GM23338 (cell line): ENCODE results near the gene ZC3H7A. TPM values are rescaled to one million over a fixed set of nuclear protein-coding genes. Genes with fewer than 3 reads are reported as not detected.

Experiments used
- ATAC-seq: fragments of 200-7000 bp; cut with Tn5 transposase; 3 replicates; pipeline ENCODE4 v1.9.1; 2020
- DNase-seq: peaks from one replicate; pipeline ENCODE4 v3.0.0-alpha.2; 2015; ENCODE audit warnings: low spot score
- H2AFZ ChIP-seq: fragments of 200-600 bp; sonication (generic); 2 replicates; pipeline ENCODE4 v1.8.0; 2016; ENCODE audit warnings: antibody characterized with exemption, mild to moderate bottlenecking, moderate library complexity
- H3F3A ChIP-seq: fragments of 200-600 bp; sonication (generic); replicated peaks from 2 replicates; pipeline ENCODE4 v1.8.0; 2017; ENCODE audit warnings: antibody characterized with exemption, mixed run types, low read depth
- H3K27ac ChIP-seq: fragments of 200-600 bp; sonication (generic); 2 replicates; pipeline ENCODE4 v1.6.1; 2016; ENCODE audit warnings: low read depth
- H3K27me3 ChIP-seq: fragments of 200-600 bp; sonication (generic); 2 replicates; pipeline ENCODE4 v1.8.0; 2016; ENCODE audit warnings: mild to moderate bottlenecking, mixed run types, moderate library complexity; ENCODE audit not compliant: insufficient read depth
- H3K36me3 ChIP-seq: fragments of 200-600 bp; sonication (generic); 2 replicates; pipeline ENCODE4 v1.8.0; 2016; ENCODE audit warnings: mild to moderate bottlenecking; ENCODE audit not compliant: insufficient read depth
- H3K4me1 ChIP-seq: fragments of 200-600 bp; sonication (generic); 2 replicates; pipeline ENCODE4 v1.8.0; 2016; ENCODE audit warnings: mild to moderate bottlenecking, moderate library complexity; ENCODE audit not compliant: insufficient read depth
- H3K4me2 ChIP-seq: fragments of 200-600 bp; sonication (generic); 2 replicates; pipeline ENCODE4 v1.7.1; 2017; ENCODE audit warnings: mixed run types
- H3K4me3 ChIP-seq: fragments of 200-600 bp; sonication (generic); 2 replicates; pipeline ENCODE4 v1.6.1; 2016; ENCODE audit warnings: mixed run types
- H3K79me2 ChIP-seq: fragments of 200-600 bp; sonication (generic); replicated peaks from 2 replicates; pipeline ENCODE4 v1.8.0; 2017; ENCODE audit warnings: mild to moderate bottlenecking; ENCODE audit not compliant: insufficient read depth
- H3K9me2 ChIP-seq: fragments of 200-600 bp; sonication (generic); 2 replicates; pipeline ENCODE4 v1.8.0; 2017; ENCODE audit not compliant: insufficient read depth
- H4K20me1 ChIP-seq: fragments of 200-600 bp; sonication (generic); replicated peaks from 2 replicates; pipeline ENCODE4 v1.8.0; 2017; ENCODE audit warnings: mild to moderate bottlenecking; ENCODE audit not compliant: insufficient read depth
- H3K27ac Mint-ChIP-seq: 2 replicates; pipeline ENCODE4 v1.8.0; 2020; ENCODE audit warnings: inconsistent platforms, mild to moderate bottlenecking, moderate library complexity, mixed read lengths
- H3K27me3 Mint-ChIP-seq: 3 replicates; pipeline ENCODE4 v1.8.0; 2022; ENCODE audit warnings: low read depth, mild to moderate bottlenecking, moderate library complexity, mixed read lengths, inconsistent platforms; ENCODE audit not compliant: insufficient read depth, poor library complexity
- H3K36me3 Mint-ChIP-seq: 3 replicates; pipeline ENCODE4 v1.8.0; 2021; ENCODE audit warnings: low read depth, mild to moderate bottlenecking, inconsistent platforms, moderate library complexity, mixed read lengths
- H3K4me1 Mint-ChIP-seq: 3 replicates; pipeline ENCODE4 v1.8.0; 2020; ENCODE audit warnings: mild to moderate bottlenecking, inconsistent platforms, mixed read lengths
- H3K4me3 Mint-ChIP-seq: 3 replicates; pipeline ENCODE4 v1.8.0; 2021; ENCODE audit warnings: moderate library complexity, mild to moderate bottlenecking, inconsistent platforms, mixed read lengths
- H3K9me3 Mint-ChIP-seq: 3 replicates; pipeline ENCODE4 v1.8.0; 2020; ENCODE audit warnings: moderate library complexity, mild to moderate bottlenecking, inconsistent platforms, mixed read lengths
- CREB1 ChIP-seq: fragments of 250-450 bp; sonication (Bioruptor Pico); IDR thresholded peaks from 2 replicates; pipeline ENCODE4 v1.5.0; 2020; ENCODE audit warnings: low read depth, mild to moderate bottlenecking, moderate library complexity
- EZH2 ChIP-seq: fragments of 200-600 bp; sonication (generic); IDR thresholded peaks from one replicate; pipeline ENCODE4 v1.8.0; 2017; ENCODE audit warnings: antibody characterized with exemption, mild to moderate bottlenecking, low read depth; ENCODE audit not compliant: unreplicated experiment
- EZH2phosphoT487 ChIP-seq: fragments of 200-600 bp; sonication (generic); IDR thresholded peaks from one replicate; pipeline ENCODE4 v1.8.1; 2018; ENCODE audit warnings: antibody characterized with exemption; ENCODE audit not compliant: unreplicated experiment
- NANOG ChIP-seq: IDR thresholded peaks from 2 replicates; pipeline ENCODE4 v1.6.1; 2016; ENCODE audit warnings: antibody characterized with exemption, borderline replicate concordance
- ZNF114 ChIP-seq: fragments of 250-450 bp; sonication (Bioruptor Pico); IDR thresholded peaks from 2 replicates; pipeline ENCODE4 v1.5.0; 2020; ENCODE audit warnings: mild to moderate bottlenecking, moderate library complexity
- polyA plus RNA-seq: library from polyadenylated mRNA; unstranded; fragments of >200 nt; fragmentation: Nextera tagmentation; extraction: Ambion mirVana; gene quantifications from 2 replicates; pipeline ENCODE4 v1.2.1, GENCODE V29; 2016
- total RNA-seq: library from RNA; depleted of rRNA; stranded (reverse); fragments of >200 nt; shearing (Covaris generic); gene quantifications from 2 replicates; pipeline ENCODE4 v1.2.3, GENCODE V29; 2014
- TF ChIP-seq, protein P1 (sequence below): fragments of 250-450 bp; sonication (Bioruptor Pico); IDR thresholded peaks from 2 replicates; pipeline ENCODE4 v1.5.0; 2020; ENCODE audit warnings: mild to moderate bottlenecking, moderate library complexity
- TF ChIP-seq, protein P2 (sequence below), 2 experiments: fragments of 200-600 bp in 1 of 2; sonication (generic) in 1 of 2; conservative IDR thresholded peaks; 2 replicates each; pipeline versions ENCODE4 v1.5.1 to v1.6.1; 2016 to 2017; ENCODE audit warnings: antibody characterized with exemption in 2 of 2, low read depth in 2 of 2, mild to moderate bottlenecking in 2 of 2, moderate library complexity in 1 of 2

ZC3H7A gene
- total and polyA plus RNA-seq, 2 experiments from 2014 or later: 32.7 to 42.2 TPM

DNA sequence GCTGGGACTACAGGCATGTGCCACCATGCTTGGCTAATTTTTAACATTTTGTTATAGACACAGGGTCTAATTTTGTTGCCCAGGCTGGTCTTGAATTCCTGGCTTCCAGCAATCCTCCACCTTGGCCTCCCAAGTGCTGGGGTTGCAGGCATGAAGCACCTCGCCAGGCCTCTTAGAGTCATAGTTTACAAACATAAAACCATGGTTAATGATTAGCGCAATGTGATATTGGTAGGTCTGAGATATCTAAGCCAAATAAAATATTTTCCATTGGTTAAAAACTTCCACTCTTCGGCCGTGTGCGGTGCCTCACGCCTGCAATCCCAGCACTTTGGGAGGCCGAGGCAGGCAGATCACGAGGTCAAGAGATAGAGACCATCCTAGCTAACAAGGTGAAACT, 71.0 kb downstream of the ZC3H7A start:
- Histone ChIP-seq H3K79me2 (peaks cover 6% of the 10 kb centered on the region), H4K20me1 (0 out of 2 replicates have a peak, but pooled peaks cover 3% of the 10 kb centered on the region), H3K27ac (no peak overlapping the region), H3K27me3 (no peaks in the 10 kb centered on the region), H3F3A (no peaks in the 10 kb centered on the region; the same call in 1 of the 2 replicates), H2AFZ (no peak overlapping the region), H3K4me3 (no peak overlapping the region), H3K36me3 (peaks cover 6% of the 10 kb centered on the region; the same call in 1 of the 2 replicates), H3K9me2 (no peaks in the 10 kb centered on the region), H3K4me1 (no peaks in the 10 kb centered on the region), H3K4me2 (no peak overlapping the region)
- Mint-ChIP-seq H3K9me3 (no peaks in the 10 kb centered on the region), H3K27me3 (no peaks in the 10 kb centered on the region), H3K27ac (no peak overlapping the region), H3K4me3 (no peak overlapping the region), H3K36me3 (peaks cover 11% of the 10 kb centered on the region; the same call in 2 of the 3 replicates), H3K4me1 (no peaks in the 10 kb centered on the region)
- ATAC-seq (no peak), DNase-seq (no peak)
- no peak for TF ChIP-seq CREB1 (CRISPR knock-in tag)
- no peak for TF ChIP-seq EZH2
- TF ChIP-seq EZH2phosphoT487: no peak
- TF ChIP-seq, protein P1, sequence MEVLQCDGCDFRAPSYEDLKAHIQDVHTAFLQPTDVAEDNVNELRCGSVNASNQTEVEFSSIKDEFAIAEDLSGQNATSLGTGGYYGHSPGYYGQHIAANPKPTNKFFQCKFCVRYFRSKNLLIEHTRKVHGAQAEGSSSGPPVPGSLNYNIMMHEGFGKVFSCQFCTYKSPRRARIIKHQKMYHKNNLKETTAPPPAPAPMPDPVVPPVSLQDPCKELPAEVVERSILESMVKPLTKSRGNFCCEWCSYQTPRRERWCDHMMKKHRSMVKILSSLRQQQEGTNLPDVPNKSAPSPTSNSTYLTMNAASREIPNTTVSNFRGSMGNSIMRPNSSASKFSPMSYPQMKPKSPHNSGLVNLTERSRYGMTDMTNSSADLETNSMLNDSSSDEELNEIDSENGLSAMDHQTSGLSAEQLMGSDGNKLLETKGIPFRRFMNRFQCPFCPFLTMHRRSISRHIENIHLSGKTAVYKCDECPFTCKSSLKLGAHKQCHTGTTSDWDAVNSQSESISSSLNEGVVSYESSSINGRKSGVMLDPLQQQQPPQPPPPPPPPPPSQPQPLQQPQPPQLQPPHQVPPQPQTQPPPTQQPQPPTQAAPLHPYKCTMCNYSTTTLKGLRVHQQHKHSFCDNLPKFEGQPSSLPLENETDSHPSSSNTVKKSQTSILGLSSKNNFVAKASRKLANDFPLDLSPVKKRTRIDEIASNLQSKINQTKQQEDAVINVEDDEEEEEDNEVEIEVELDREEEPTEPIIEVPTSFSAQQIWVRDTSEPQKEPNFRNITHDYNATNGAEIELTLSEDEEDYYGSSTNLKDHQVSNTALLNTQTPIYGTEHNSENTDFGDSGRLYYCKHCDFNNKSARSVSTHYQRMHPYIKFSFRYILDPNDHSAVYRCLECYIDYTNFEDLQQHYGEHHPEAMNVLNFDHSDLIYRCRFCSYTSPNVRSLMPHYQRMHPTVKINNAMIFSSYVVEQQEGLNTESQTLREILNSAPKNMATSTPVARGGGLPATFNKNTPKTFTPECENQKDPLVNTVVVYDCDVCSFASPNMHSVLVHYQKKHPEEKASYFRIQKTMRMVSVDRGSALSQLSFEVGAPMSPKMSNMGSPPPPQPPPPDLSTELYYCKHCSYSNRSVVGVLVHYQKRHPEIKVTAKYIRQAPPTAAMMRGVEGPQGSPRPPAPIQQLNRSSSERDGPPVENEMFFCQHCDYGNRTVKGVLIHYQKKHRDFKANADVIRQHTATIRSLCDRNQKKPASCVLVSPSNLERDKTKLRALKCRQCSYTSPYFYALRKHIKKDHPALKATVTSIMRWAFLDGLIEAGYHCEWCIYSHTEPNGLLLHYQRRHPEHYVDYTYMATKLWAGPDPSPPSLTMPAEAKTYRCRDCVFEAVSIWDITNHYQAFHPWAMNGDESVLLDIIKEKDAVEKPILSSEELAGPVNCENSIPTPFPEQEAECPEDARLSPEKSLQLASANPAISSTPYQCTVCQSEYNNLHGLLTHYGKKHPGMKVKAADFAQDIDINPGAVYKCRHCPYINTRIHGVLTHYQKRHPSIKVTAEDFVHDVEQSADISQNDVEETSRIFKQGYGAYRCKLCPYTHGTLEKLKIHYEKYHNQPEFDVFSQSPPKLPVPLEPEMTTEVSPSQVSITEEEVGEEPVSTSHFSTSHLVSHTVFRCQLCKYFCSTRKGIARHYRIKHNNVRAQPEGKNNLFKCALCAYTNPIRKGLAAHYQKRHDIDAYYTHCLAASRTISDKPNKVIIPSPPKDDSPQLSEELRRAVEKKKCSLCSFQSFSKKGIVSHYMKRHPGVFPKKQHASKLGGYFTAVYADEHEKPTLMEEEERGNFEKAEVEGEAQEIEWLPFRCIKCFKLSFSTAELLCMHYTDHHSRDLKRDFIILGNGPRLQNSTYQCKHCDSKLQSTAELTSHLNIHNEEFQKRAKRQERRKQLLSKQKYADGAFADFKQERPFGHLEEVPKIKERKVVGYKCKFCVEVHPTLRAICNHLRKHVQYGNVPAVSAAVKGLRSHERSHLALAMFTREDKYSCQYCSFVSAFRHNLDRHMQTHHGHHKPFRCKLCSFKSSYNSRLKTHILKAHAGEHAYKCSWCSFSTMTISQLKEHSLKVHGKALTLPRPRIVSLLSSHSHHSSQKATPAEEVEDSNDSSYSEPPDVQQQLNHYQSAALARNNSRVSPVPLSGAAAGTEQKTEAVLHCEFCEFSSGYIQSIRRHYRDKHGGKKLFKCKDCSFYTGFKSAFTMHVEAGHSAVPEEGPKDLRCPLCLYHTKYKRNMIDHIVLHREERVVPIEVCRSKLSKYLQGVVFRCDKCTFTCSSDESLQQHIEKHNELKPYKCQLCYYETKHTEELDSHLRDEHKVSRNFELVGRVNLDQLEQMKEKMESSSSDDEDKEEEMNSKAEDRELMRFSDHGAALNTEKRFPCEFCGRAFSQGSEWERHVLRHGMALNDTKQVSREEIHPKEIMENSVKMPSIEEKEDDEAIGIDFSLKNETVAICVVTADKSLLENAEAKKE (CRISPR knock-in tag): no peak
- TF ChIP-seq ZNF114 (CRISPR knock-in tag): no peak

DNA sequence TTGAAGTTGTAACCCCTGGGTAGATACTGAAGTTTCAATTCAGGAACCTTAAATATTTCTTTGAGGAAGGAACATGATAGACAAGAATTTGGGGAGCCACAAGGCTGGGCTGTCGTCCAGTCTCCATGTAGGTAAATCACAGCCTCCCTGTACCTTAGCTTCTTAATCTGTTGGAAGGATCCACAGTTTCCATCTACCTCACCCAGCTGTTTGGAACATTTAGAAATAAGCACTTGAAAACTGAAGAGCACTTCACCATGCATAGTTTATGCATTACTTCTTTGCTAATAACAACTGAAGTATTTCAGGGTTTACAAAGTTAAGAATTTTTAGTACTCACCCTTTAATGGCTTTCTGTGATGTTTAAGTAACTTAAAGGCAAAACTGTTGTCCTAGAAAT, 71.6 kb downstream of the ZC3H7A start:
- H3K79me2 ChIP-seq: peaks cover 5% of the 10 kb centered on the region
- H3K36me3 Mint-ChIP-seq: peaks cover 11% of the 10 kb centered on the region; the same call in 2 of the 3 replicates
- TF ChIP-seq, protein P2, sequence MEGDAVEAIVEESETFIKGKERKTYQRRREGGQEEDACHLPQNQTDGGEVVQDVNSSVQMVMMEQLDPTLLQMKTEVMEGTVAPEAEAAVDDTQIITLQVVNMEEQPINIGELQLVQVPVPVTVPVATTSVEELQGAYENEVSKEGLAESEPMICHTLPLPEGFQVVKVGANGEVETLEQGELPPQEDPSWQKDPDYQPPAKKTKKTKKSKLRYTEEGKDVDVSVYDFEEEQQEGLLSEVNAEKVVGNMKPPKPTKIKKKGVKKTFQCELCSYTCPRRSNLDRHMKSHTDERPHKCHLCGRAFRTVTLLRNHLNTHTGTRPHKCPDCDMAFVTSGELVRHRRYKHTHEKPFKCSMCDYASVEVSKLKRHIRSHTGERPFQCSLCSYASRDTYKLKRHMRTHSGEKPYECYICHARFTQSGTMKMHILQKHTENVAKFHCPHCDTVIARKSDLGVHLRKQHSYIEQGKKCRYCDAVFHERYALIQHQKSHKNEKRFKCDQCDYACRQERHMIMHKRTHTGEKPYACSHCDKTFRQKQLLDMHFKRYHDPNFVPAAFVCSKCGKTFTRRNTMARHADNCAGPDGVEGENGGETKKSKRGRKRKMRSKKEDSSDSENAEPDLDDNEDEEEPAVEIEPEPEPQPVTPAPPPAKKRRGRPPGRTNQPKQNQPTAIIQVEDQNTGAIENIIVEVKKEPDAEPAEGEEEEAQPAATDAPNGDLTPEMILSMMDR (conservative IDR thresholded peaks at IDR 0.05; ENCODE audit: low read depth in 2 of 2): no peak
- no peak for TF ChIP-seq NANOG

More for the DNA sequence above, 71.6 kb downstream of the ZC3H7A start:
- no peak overlapping the region for H3K4me3 ChIP-seq
- Mint-ChIP-seq H3K9me3 (no peaks in the 10 kb centered on the region), H3K27ac (no peak overlapping the region), H3K4me3 (no peak overlapping the region), H3K4me1 (no peaks in the 10 kb centered on the region), H3K27me3 (no peaks in the 10 kb centered on the region)
- H3K27ac ChIP-seq: no peak overlapping the region
- H4K20me1 ChIP-seq: 0 out of 2 replicates have a peak, but pooled peaks cover 3% of the 10 kb centered on the region
- no peak overlapping the region for H3K4me2 ChIP-seq
- DNase-seq (no peak), ATAC-seq (no peak)
- H2AFZ ChIP-seq: no peak overlapping the region
- no peaks in the 10 kb centered on the region for H3K9me2 ChIP-seq
- H3F3A ChIP-seq: no peaks in the 10 kb centered on the region; the same call in 1 of the 2 replicates
- H3K27me3 ChIP-seq: no peaks in the 10 kb centered on the region
- peaks cover 6% of the 10 kb centered on the region; the same call in 1 of the 2 replicates for H3K36me3 ChIP-seq
- H3K4me1 ChIP-seq: no peaks in the 10 kb centered on the region
